ENCODE data around the gene FRMD7.
A peak's percentile ranks its signal among the peaks of the same experiment; 100 is the strongest.
"Not testable (repeated sequence)": the region's sequence is repeated elsewhere in the genome, so short reads cannot be mapped to it uniquely, and the experiment has no call there.

Gene FRMD7

GRCh38 chrX:132101206-132101605 is 26.6 kb downstream of the FRMD7 start:
- H3K27ac ChIP-seq (ENCODE audit: insufficient read depth, low read length, poor library complexity, severe bottlenecking) = no peak overlapping the region
- DNase-seq = no peak
- H3K4me1 ChIP-seq (ENCODE audit: control insufficient read depth, insufficient read depth, low read length, poor library complexity, severe bottlenecking) = no peaks in the 10 kb centered on the region
- no peak overlapping the region for H3K4me3 ChIP-seq (ENCODE audit: insufficient read depth, low read depth, low read length, poor library complexity, severe bottlenecking)
- peaks cover 3% of the 10 kb centered on the region for H3K27me3 ChIP-seq (replicated peaks; ENCODE audit: control insufficient read depth, insufficient read depth, low read length, poor library complexity, severe bottlenecking)
- H3K9me3 ChIP-seq (ENCODE audit: control insufficient read depth, low read length) = no peaks in the 10 kb centered on the region
- H3K36me3 ChIP-seq (ENCODE audit: control insufficient read depth, insufficient read depth, low read length) = no peaks in the 10 kb centered on the region

GRCh38 chrX:132098704-132099103 is 29.1 kb downstream of the FRMD7 start:
- not testable (repeated sequence) for H3K36me3 ChIP-seq (ENCODE audit: control insufficient read depth, insufficient read depth, low read length); H3K27ac ChIP-seq (ENCODE audit: insufficient read depth, low read length, poor library complexity, severe bottlenecking); H3K4me1 ChIP-seq (ENCODE audit: control insufficient read depth, insufficient read depth, low read length, poor library complexity, severe bottlenecking); H3K9me3 ChIP-seq (ENCODE audit: control insufficient read depth, low read length); H3K27me3 ChIP-seq (replicated peaks; ENCODE audit: control insufficient read depth, insufficient read depth, low read length, poor library complexity, severe bottlenecking); DNase-seq; H3K4me3 ChIP-seq (ENCODE audit: insufficient read depth, low read depth, low read length, poor library complexity, severe bottlenecking)

- H3K9me3 ChIP-seq (ENCODE audit: control insufficient read depth, low read length) = no peaks in the 10 kb centered on the region
Observed at GRCh38 chrX:132094164-132094563, 33.7 kb downstream of the FRMD7 start.

GRCh38 chrX:132093239-132093860 is 34.5 kb downstream of the FRMD7 start:
- no peaks in the 10 kb centered on the region for H3K36me3 ChIP-seq (ENCODE audit: control insufficient read depth, insufficient read depth, low read length)
- DNase-seq = no peak
- no peaks in the 10 kb centered on the region for H3K27me3 ChIP-seq (replicated peaks; ENCODE audit: control insufficient read depth, insufficient read depth, low read length, poor library complexity, severe bottlenecking)
- H3K4me1 ChIP-seq (ENCODE audit: control insufficient read depth, insufficient read depth, low read length, poor library complexity, severe bottlenecking) = no peaks in the 10 kb centered on the region
- no peaks in the 10 kb centered on the region for H3K9me3 ChIP-seq (ENCODE audit: control insufficient read depth, low read length)
- H3K27ac ChIP-seq (ENCODE audit: insufficient read depth, low read length, poor library complexity, severe bottlenecking) = no peak overlapping the region
- H3K4me3 ChIP-seq (ENCODE audit: insufficient read depth, low read depth, low read length, poor library complexity, severe bottlenecking) = no peak overlapping the region

More at GRCh38 chrX:132094164-132094563, 33.7 kb downstream of the FRMD7 start:
- H3K27me3 ChIP-seq (replicated peaks; ENCODE audit: control insufficient read depth, insufficient read depth, low read length, poor library complexity, severe bottlenecking) = no peaks in the 10 kb centered on the region
- H3K4me1 ChIP-seq (ENCODE audit: control insufficient read depth, insufficient read depth, low read length, poor library complexity, severe bottlenecking) = no peaks in the 10 kb centered on the region
- H3K27ac ChIP-seq (ENCODE audit: insufficient read depth, low read length, poor library complexity, severe bottlenecking) = no peak overlapping the region
- H3K36me3 ChIP-seq (ENCODE audit: control insufficient read depth, insufficient read depth, low read length) = no peaks in the 10 kb centered on the region
- DNase-seq = no peak
- no peak overlapping the region for H3K4me3 ChIP-seq (ENCODE audit: insufficient read depth, low read depth, low read length, poor library complexity, severe bottlenecking)

- no peaks in the 10 kb centered on the region for H3K27me3 ChIP-seq (replicated peaks; ENCODE audit: control insufficient read depth, insufficient read depth, low read length, poor library complexity, severe bottlenecking)
- H3K4me3 ChIP-seq (ENCODE audit: insufficient read depth, low read depth, low read length, poor library complexity, severe bottlenecking) = no peak overlapping the region
- no peaks in the 10 kb centered on the region for H3K36me3 ChIP-seq (ENCODE audit: control insufficient read depth, insufficient read depth, low read length)
- DNase-seq = peak; percentile 0 to 9 (median 6)
- H3K27ac ChIP-seq (ENCODE audit: insufficient read depth, low read length, poor library complexity, severe bottlenecking) = no peak overlapping the region
- no peaks in the 10 kb centered on the region for H3K4me1 ChIP-seq (ENCODE audit: control insufficient read depth, insufficient read depth, low read length, poor library complexity, severe bottlenecking)
- no peaks in the 10 kb centered on the region for H3K9me3 ChIP-seq (ENCODE audit: control insufficient read depth, low read length)
Observed at GRCh38 chrX:132092439-132093065, 35.3 kb downstream of the FRMD7 start.

- no peaks in the 10 kb centered on the region for H3K36me3 ChIP-seq (ENCODE audit: control insufficient read depth, insufficient read depth, low read length)
- no peak overlapping the region for H3K27ac ChIP-seq (ENCODE audit: insufficient read depth, low read length, poor library complexity, severe bottlenecking)
- H3K4me3 ChIP-seq (ENCODE audit: insufficient read depth, low read depth, low read length, poor library complexity, severe bottlenecking) = no peak overlapping the region
- no peaks in the 10 kb centered on the region for H3K4me1 ChIP-seq (ENCODE audit: control insufficient read depth, insufficient read depth, low read length, poor library complexity, severe bottlenecking)
- H3K9me3 ChIP-seq (ENCODE audit: control insufficient read depth, low read length) = no peaks in the 10 kb centered on the region
- DNase-seq = no peak
- H3K27me3 ChIP-seq (replicated peaks; ENCODE audit: control insufficient read depth, insufficient read depth, low read length, poor library complexity, severe bottlenecking) = no peaks in the 10 kb centered on the region
Observed at GRCh38 chrX:132090403-132091159, 37.2 kb downstream of the FRMD7 start.

- Histone ChIP-seq H3K4me1 (ENCODE audit: control insufficient read depth, insufficient read depth, low read length, poor library complexity, severe bottlenecking) (no peaks in the 10 kb centered on the region), H3K9me3 (ENCODE audit: control insufficient read depth, low read length) (no peaks in the 10 kb centered on the region), H3K4me3 (ENCODE audit: insufficient read depth, low read depth, low read length, poor library complexity, severe bottlenecking) (no peak overlapping the region), H3K36me3 (ENCODE audit: control insufficient read depth, insufficient read depth, low read length) (no peaks in the 10 kb centered on the region), H3K27ac (ENCODE audit: insufficient read depth, low read length, poor library complexity, severe bottlenecking) (no peak overlapping the region), H3K27me3 (replicated peaks; ENCODE audit: control insufficient read depth, insufficient read depth, low read length, poor library complexity, severe bottlenecking) (no peaks in the 10 kb centered on the region)
- no peak for DNase-seq
Observed at GRCh38 chrX:132088864-132089263, 39.0 kb downstream of the FRMD7 start.

- H3K4me1 ChIP-seq (ENCODE audit: control insufficient read depth, insufficient read depth, low read length, poor library complexity, severe bottlenecking) = no peaks in the 10 kb centered on the region
- no peaks in the 10 kb centered on the region for H3K27me3 ChIP-seq (replicated peaks; ENCODE audit: control insufficient read depth, insufficient read depth, low read length, poor library complexity, severe bottlenecking)
- no peaks in the 10 kb centered on the region for H3K36me3 ChIP-seq (ENCODE audit: control insufficient read depth, insufficient read depth, low read length)
- H3K9me3 ChIP-seq (ENCODE audit: control insufficient read depth, low read length) = no peaks in the 10 kb centered on the region
- DNase-seq = no peak
- H3K27ac ChIP-seq (ENCODE audit: insufficient read depth, low read length, poor library complexity, severe bottlenecking) = no peak overlapping the region
- H3K4me3 ChIP-seq (ENCODE audit: insufficient read depth, low read depth, low read length, poor library complexity, severe bottlenecking) = no peak overlapping the region
Observed at GRCh38 chrX:132086672-132087071, 41.1 kb downstream of the FRMD7 start.

- Histone ChIP-seq H3K27me3 (replicated peaks; ENCODE audit: control insufficient read depth, insufficient read depth, low read length, poor library complexity, severe bottlenecking) (no peaks in the 10 kb centered on the region), H3K9me3 (ENCODE audit: control insufficient read depth, low read length) (no peaks in the 10 kb centered on the region), H3K36me3 (ENCODE audit: control insufficient read depth, insufficient read depth, low read length) (no peaks in the 10 kb centered on the region), H3K4me1 (ENCODE audit: control insufficient read depth, insufficient read depth, low read length, poor library complexity, severe bottlenecking) (no peaks in the 10 kb centered on the region), H3K4me3 (ENCODE audit: insufficient read depth, low read depth, low read length, poor library complexity, severe bottlenecking) (no peak overlapping the region), H3K27ac (ENCODE audit: insufficient read depth, low read length, poor library complexity, severe bottlenecking) (no peak overlapping the region)
- DNase-seq = no peak
Observed at GRCh38 chrX:132085786-132086185, 42.0 kb downstream of the FRMD7 start.

- Histone ChIP-seq H3K4me3 (ENCODE audit: insufficient read depth, low read depth, low read length, poor library complexity, severe bottlenecking) (no peak overlapping the region), H3K36me3 (ENCODE audit: control insufficient read depth, insufficient read depth, low read length) (no peaks in the 10 kb centered on the region), H3K27me3 (replicated peaks; ENCODE audit: control insufficient read depth, insufficient read depth, low read length, poor library complexity, severe bottlenecking) (no peaks in the 10 kb centered on the region), H3K4me1 (ENCODE audit: control insufficient read depth, insufficient read depth, low read length, poor library complexity, severe bottlenecking) (no peaks in the 10 kb centered on the region), H3K27ac (ENCODE audit: insufficient read depth, low read length, poor library complexity, severe bottlenecking) (no peak overlapping the region), H3K9me3 (ENCODE audit: control insufficient read depth, low read length) (no peaks in the 10 kb centered on the region)
- DNase-seq = no peak
Observed at GRCh38 chrX:132077912-132078311, 49.9 kb downstream of the FRMD7 start.

Measured in effector memory CD4-positive, alpha-beta T cell (primary cell).